GM18520 (cell line): ENCODE data around the gene GRM2.
A peak's percentile ranks its signal among the peaks of the same experiment; 100 is the strongest.

Experiments used
- ATAC-seq: cut with Tn5 transposase; IDR thresholded peaks from one replicate; pipeline ENCODE4 v1.9.1; 2021; ENCODE audit not compliant: unreplicated experiment

GRM2 gene

GRCh38 chr3:51706788-51707731 is at the start of gene GRM2:
Gene GRM2, plus strand, starts transcription at chr3:51707068. Its CDS starts 1,916 bp downstream, at chr3:51708984.
- no peak for ATAC-seq

GRCh38 chr3:51657234-51657633 is 49.6 kb upstream of the GRM2 start:
- no peak for ATAC-seq

GRCh38 chr3:51659942-51660341 is 46.9 kb upstream of the GRM2 start:
- no peak for ATAC-seq

GRCh38 chr3:51662456-51662855 is 44.4 kb upstream of the GRM2 start:
- ATAC-seq: no peak

- no peak for ATAC-seq
Measured at GRCh38 chr3:51668756-51669155, 38.1 kb upstream of the GRM2 start.

- ATAC-seq: no peak
Measured at GRCh38 chr3:51669241-51670052, 37.4 kb upstream of the GRM2 start.

GRCh38 chr3:51670053-51670822 is 36.6 kb upstream of the GRM2 start:
- no peak for ATAC-seq

- ATAC-seq: peak; percentile 77
Measured at GRCh38 chr3:51670823-51671733, 35.8 kb upstream of the GRM2 start, which contains the start of gene TEX264. Gene TEX264, plus strand, starts transcription at chr3:51671252. Its CDS starts 3,053 bp downstream, at chr3:51674305.

GRCh38 chr3:51671734-51672475 is 35.0 kb upstream of the GRM2 start:
- ATAC-seq: peak; percentile 18

- ATAC-seq: no peak
Measured at GRCh38 chr3:51673181-51673801, 33.6 kb upstream of the GRM2 start.

- ATAC-seq: no peak
Measured at GRCh38 chr3:51673802-51674654, 32.8 kb upstream of the GRM2 start.

- no peak for ATAC-seq
Measured at GRCh38 chr3:51675201-51675611, 31.7 kb upstream of the GRM2 start.

GRCh38 chr3:51676102-51676640 is 30.7 kb upstream of the GRM2 start:
- ATAC-seq: no peak

- ATAC-seq: no peak
Measured at GRCh38 chr3:51677358-51677757, 29.5 kb upstream of the GRM2 start.

- ATAC-seq: no peak
Measured at GRCh38 chr3:51678186-51678585, 28.7 kb upstream of the GRM2 start.

- ATAC-seq: no peak
Measured at GRCh38 chr3:51678641-51679040, 28.2 kb upstream of the GRM2 start.

- ATAC-seq: no peak
Measured at GRCh38 chr3:51679318-51679717, 27.6 kb upstream of the GRM2 start.

- ATAC-seq: no peak
Measured at GRCh38 chr3:51679777-51680176, 27.1 kb upstream of the GRM2 start.
